ENCODE data around the gene EEF1G.
"Not testable (repeated sequence)": the region's sequence is repeated elsewhere in the genome, so short reads cannot be mapped to it uniquely, and the experiment has no call there.

The EEF1G gene

GRCh38 chr11:62602141-62603071 lies 28.7 kb upstream of the EEF1G start:
- no peak for DNase-seq

- peak; percentile 99 for DNase-seq
Observed at GRCh38 chr11:62601372-62602140, 27.9 kb upstream of the EEF1G start, which contains the start of gene MTA2. Gene MTA2, minus strand, starts transcription at chr11:62601865. Its CDS starts 415 bp downstream, at chr11:62601450.

GRCh38 chr11:62601122-62601371 lies 27.4 kb upstream of the EEF1G start:
- DNase-seq: peak; percentile 52

- DNase-seq: peak; percentile 35
Observed at GRCh38 chr11:62600367-62601121, 26.9 kb upstream of the EEF1G start.

- peak; percentile 57 for DNase-seq
Observed at GRCh38 chr11:62599901-62600300, 26.2 kb upstream of the EEF1G start.

- DNase-seq: peak; percentile 99
Observed at GRCh38 chr11:62599069-62599696, 25.5 kb upstream of the EEF1G start.

GRCh38 chr11:62595124-62595523 lies 21.4 kb upstream of the EEF1G start:
- no peak for DNase-seq

- peak; percentile 85 for DNase-seq
Observed at GRCh38 chr11:62593434-62594044, 19.8 kb upstream of the EEF1G start.

- no peak for DNase-seq
Observed at GRCh38 chr11:62592989-62593421, 19.3 kb upstream of the EEF1G start.

- DNase-seq: no peak
Observed at GRCh38 chr11:62592146-62592815, 18.6 kb upstream of the EEF1G start.

GRCh38 chr11:62591448-62592145 lies 17.9 kb upstream of the EEF1G start, which contains the start of gene TUT1:
Gene TUT1, minus strand, starts transcription at chr11:62591523. Its CDS starts 38 bp downstream, at chr11:62591485.
- peak; percentile 99 for DNase-seq

GRCh38 chr11:62588966-62589637 lies 15.4 kb upstream of the EEF1G start:
- DNase-seq: peak; percentile 35

GRCh38 chr11:62585356-62585755 lies 11.7 kb upstream of the EEF1G start:
- DNase-seq: not testable (repeated sequence)

GRCh38 chr11:62581735-62582134 lies 8.0 kb upstream of the EEF1G start:
- DNase-seq: not testable (repeated sequence)

- no peak for DNase-seq
Observed at GRCh38 chr11:62580959-62581715, 7.4 kb upstream of the EEF1G start.

GRCh38 chr11:62579252-62579651 lies 5.6 kb upstream of the EEF1G start:
- DNase-seq: no peak

- DNase-seq: no peak
Observed at GRCh38 chr11:62578541-62578940, 4.8 kb upstream of the EEF1G start.

- no peak for DNase-seq
Observed at GRCh38 chr11:62577046-62577714, 3.5 kb upstream of the EEF1G start.

GRCh38 chr11:62575837-62576236 lies 2.1 kb upstream of the EEF1G start:
- no peak for DNase-seq

Data from CD4-positive, alpha-beta T cell treated with Interleukin-17A for 1 hour (primary cell).